ENCODE data around the gene HOXA4.

HOXA4 gene

DNA sequence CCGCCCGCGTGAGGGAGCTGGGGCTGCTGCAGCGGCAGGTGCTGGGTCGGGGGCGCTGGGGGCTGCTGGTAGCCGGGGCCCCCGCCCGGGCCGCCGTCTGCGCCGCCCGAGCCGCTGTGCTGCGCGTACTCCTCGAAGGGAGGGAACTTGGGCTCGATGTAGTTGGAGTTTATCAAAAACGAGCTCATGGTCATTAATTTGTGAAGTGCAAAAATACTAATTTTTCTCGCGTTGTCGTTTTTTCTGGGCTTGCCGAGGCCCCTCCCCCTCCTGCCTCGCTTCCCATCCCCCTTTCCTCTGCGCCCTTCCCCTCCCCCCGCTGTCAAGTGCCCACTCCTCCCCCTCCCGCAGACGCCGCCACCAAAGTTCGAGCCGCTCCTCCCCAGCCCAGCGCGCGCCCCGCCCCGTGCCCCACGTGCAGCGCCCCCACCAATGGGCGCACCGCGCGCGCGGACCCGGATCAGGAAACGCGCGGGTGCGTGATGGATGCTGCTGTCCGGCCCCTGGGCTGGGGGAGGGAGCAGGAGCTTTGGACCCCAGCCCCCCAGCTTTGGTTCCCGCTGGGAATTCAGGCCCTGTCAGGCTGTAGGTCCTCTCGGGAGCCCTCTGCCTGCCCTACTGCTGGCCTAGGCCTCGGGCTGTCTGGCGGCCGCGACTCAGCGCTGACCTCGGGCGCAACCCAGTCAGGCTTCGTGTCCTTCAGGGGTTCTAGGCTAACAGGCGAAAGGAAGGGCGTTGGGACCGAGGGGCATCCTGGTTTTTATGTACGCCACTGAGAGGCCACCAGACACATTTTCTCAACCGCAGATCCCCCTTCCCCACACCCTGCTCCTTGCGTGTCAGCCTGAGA, at the start of gene HOXA4:
TSS of gene HOXA4 (minus strand) at position 218 of the 850 bp plus-strand sequence. CDS start at position 194, 24 bp downstream.
- peak; percentile 52 for DNase-seq (ENCODE audit: low read depth, low spot score)

GRCh38 chr7:27179503-27180430, 49.2 kb upstream of the HOXA4 start:
- peak; percentile 54 for DNase-seq (ENCODE audit: low read depth, low spot score)

DNA sequence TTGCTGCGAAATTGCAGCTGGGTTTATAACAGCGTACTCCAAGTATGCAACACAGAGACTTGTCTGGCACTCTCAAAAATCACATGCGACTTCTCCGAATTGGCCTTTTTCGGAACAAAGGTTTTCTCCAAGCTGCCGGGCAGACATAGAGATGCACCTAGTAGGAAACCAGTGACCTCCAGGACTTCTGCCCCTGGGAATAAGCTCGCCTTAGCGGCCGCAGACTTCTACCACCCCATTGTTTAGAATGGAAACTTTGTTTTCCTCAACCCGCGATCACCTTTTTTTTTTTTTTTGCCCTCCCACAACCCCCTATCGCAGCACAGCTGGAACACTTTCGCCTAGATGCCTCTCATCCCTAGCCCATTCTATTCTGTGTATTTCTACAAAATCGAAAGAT, 48.5 kb upstream of the HOXA4 start:
- no peak for DNase-seq (ENCODE audit: low read depth, low spot score)

- DNase-seq (ENCODE audit: low read depth, low spot score), result no peak
Measured at GRCh38 chr7:27178366-27178765, 47.8 kb upstream of the HOXA4 start.

DNA sequence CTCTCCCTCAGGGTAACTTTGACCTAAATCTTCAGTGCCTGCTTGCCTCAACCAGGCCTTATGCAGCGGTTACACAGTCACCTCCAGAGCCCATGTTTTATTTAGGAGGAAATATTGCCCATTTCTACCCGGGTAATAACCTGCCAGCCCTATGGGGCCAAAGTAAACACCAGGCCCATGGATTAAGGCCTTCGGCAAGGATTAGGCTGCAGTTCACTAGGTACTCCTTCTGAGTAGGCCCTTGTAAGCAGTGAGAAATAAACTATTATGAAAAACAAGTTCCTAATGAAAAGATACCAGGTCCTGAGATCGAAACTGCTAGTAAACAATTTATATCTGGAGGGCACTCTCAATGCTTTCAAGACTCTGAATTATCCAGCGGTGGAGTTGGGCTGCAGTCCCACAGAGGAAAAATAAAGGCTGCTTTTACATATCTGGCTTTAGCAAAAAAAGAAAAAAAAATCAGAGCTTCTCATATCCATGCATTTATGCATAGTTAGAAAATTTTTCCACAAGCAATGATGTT, 47.3 kb upstream of the HOXA4 start:
- DNase-seq (ENCODE audit: low read depth, low spot score), result no peak

- no peak for DNase-seq (ENCODE audit: low read depth, low spot score)
Measured at GRCh38 chr7:27176962-27177794, 46.6 kb upstream of the HOXA4 start.

GRCh38 chr7:27176524-27176845, 45.9 kb upstream of the HOXA4 start:
- DNase-seq (ENCODE audit: low read depth, low spot score), result no peak

DNA sequence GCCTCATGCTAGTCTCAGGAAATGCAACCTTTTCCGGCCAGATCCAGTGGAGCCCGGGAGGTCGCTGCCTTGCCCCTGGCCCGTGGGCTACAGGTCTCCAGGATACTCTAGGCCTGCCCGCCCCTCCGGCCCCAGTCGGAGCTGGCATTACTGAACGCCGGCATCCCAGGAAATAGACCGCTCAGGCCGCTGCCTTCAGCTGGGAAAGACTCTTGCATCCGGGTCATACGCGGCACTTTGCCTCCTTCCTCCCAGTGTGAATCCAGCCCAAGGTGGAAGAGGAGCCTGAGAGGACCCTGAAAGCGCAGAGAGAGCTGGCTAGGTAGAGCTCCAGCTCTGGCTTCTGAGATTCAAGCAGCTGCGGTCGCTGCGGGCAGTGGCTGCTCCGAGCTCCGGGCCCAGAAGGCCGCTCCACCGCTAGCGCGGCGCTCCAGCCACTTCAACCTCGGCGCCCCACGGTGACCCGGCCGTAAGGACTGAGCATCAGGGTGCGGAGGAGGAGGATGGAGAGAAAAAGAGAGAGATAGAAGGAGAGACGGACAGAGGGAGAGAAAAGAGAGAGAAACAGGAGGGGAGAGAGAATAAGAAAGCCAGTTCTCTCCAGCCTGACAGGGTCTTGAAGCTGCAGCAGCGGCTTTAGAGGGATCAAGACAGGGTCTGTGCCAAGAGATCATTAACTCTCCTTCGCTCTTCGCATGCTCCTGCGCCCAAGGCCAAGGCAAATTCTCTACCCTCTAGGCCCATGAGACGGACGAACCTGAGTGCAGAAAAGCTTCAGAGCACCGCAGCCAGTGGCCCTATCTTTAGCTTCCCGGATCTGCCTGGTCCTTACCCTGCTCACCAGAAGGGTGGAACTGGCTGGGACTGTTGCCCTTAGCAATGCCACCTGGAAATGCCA, 45.3 kb upstream of the HOXA4 start:
- DNase-seq (ENCODE audit: low read depth, low spot score), result no peak

DNA sequence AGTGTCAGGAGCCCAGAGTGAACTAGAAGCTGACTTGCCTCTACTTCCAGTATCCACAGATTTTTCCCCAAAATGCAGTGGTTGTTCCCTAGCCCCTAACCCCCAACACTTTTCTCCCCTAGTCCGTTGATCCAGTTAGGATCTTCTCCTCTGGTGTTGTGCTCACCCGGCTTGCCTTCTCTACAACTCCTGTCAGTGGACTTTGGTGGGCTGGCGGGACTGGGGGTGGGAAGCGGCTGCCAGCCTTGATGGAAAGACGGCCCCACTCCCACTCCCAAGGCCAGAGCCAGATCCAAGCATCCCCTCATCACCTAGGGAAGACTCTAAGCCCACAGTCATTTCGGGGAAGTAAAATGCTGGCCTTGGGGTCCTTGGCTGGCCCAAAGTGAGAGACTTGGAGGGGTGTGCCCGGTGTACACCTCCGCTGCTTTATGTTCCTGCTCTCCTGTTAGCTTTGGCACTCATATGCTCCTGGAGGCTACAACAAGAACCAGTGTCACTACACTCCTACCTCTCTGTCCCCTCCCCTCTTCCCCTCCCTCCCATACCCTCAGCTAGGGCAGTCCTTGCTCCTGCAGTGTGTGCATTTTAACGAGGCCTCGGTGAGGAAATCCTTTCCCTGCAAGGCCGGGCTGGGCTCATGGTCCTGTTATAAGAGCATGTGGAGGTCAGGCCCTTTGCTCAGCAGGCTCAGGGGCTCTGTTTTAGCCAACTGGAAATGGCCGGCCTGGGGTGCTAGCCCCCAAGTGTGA, 44.5 kb upstream of the HOXA4 start:
- no peak for DNase-seq (ENCODE audit: low read depth, low spot score)

- no peak for DNase-seq (ENCODE audit: low read depth, low spot score)
Measured at GRCh38 chr7:27173956-27174873, 43.7 kb upstream of the HOXA4 start, which contains the start of gene HOXA10. TSS of gene HOXA10 (minus strand) at chr7:27174320. CDS start at chr7:27174306, 14 bp downstream.

DNA sequence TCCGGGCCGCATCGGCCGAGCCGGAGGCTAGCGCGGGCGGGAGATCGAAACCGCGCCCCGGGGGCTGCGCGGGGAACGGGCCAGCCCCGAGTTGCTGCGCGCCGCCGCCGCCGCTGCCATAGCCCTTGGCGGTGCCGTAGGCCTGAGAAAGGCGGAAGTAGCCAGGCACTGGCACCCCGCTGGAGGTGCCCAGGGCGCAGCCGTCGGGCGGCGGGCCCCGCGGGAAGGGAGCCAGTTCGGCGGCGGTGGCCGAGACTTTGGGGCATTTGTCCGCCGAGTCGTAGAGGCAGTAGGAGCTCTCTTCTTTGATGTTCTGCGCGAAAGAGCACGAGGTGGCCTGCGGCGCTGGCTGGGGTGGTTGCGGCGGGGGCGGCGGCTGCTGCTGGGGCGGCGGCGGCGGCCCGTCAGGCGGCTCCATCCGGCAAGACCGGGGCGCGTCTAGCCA, 43.0 kb upstream of the HOXA4 start:
- DNase-seq (ENCODE audit: low read depth, low spot score), result no peak

DNA sequence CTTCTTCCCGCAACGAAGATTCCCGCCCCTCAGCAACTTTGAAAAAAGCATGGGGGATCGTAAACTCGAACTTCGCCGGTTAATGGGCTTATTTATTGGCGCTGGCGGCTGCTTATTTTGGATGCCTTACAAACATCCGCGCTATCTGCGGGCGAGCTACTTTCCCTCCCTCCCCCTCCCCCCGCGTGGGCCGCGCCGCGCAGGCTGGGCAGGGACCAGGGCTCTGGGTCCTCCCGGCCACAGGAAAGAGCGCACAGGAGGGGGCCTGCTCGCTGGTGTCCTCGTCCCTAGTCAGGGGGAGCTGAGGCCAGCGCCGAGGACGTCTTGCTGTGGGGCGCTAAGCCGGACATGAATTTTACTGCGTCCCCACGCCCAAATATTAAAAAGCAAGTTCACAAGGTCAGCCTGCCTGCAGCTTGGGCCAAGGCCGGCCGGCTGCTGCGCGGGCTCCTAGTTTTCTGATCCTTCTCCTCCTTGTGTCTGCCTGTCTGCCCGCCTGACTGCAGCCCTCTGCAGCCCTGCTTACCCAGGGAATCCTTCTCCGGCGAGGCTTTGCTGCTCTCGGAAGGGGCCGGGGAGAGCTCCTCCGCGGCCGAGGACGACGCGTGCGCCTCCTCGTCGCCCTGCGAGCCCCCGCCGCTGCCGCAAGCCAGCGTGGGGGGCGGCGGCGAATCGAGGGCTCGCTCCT, 42.4 kb upstream of the HOXA4 start:
- no peak for DNase-seq (ENCODE audit: low read depth, low spot score)

DNA sequence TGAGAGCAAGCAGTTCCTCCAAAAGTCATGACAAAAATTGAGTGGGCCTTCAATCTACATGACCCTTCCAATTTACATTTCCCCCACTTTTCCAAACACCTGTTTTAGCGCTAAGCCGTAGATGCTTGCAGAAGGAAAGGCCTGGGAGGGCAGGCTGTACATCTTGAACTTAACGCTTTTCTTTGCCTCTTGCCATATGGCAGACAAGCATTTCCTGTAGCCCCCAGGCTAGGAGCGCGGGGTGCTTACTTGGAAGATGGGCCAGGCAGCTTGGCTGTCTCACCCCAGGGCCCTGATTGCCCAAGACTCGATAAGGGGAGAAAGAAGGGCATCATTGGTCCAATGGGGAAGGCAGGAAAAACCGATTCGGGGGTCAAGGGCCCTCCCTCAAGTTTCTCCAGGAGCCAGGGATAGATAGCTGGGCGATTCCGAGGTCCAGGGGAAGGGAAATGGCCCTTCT, 41.8 kb upstream of the HOXA4 start:
- no peak for DNase-seq (ENCODE audit: low read depth, low spot score)

- DNase-seq (ENCODE audit: low read depth, low spot score), result no peak
Measured at GRCh38 chr7:27171637-27172314, 41.2 kb upstream of the HOXA4 start.

GRCh38 chr7:27171325-27171636, 40.7 kb upstream of the HOXA4 start:
- no peak for DNase-seq (ENCODE audit: low read depth, low spot score)

DNA sequence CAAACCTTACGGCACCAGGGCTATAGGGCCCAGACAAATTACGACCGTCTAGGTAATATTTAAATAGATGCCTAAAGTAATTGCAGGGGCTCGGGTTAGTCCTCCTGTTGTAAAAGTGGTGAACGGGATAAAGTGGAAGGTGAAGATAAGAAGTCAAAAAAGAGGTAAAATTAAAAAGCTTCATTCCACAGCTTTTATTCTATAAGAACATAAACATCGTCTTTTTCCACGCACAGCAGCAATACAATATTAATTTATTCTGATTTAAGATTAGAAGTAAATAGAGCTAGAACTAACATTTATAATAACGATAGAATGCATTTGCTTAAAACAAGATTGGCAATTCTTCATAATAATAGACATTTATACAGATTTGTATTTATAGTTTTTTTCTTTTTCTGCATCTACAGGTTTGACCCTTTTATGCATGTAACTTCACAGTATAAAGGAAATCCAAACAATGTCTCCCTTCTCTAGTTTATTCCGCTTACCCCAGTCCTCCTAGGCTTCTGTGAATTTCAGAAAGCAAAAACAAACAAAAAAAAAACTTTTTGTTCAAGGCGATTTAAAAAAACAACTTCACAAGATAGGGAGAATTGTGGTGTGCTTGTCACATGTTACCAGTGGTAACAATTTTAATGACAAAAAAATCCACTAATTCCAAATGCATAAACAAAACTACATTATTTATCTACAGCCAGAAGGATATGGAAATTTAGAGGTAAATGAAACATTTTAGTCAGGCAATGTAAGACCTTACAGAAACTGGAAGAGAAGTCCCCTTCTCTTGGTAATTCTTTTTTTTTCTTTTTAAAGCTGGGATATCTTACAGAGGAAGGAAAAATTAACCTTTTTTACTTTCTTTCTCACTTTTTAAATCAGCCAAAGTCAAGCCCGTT, 40.1 kb upstream of the HOXA4 start:
- DNase-seq (ENCODE audit: low read depth, low spot score), result no peak

Data from astrocyte of the hippocampus (primary cell).